ENCODE measurements around the gene RPTOR. TPM values are rescaled to one million over a fixed set of nuclear protein-coding genes. Genes with fewer than 3 reads are reported as not detected.
A peak's percentile ranks its signal among the peaks of the same experiment; 100 is the strongest.

The RPTOR gene
- total RNA-seq, 1 experiment from 2014 or later, result 25.1 TPM

DNA sequence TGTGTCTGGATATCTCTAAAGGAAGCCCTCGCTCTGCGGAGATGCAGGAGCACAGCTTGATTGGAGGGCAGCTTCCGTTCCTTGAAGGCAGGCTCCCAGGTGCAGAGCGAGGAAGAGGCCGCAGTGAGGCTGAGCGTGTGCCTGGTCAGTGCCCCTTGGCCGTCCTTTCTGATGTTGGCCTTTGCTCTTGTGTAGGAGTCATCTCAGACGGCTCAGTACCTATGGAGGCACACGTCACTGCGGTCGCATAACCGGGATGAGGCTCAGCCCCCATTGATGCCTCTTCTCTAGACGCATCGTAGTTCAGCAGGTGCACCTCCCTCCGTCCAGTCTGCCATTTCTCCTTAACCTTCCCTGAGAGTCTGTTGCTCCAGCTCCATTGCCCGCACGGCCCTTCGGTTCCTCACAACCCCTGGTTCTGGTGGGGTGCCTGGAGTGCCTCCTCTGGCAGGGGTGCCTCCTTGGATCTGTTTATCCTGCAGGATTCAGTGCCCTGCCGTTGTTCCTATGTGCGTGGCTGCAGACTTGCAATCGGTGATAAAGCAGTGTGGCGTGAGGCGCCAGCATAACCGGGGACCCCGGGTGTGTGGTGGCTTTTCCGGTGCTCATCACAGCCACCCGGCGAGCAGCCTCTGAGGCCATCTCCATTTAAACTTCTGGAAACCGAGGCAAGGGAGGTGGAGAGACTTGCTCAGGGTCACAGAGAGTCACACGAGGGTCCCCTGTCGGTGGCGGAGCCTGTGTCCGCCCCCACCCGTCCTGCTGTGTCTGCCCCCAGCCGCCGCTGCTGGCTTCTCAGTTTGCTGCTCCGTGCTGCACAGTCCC is 258.2 kb downstream of the RPTOR start:
- Histone ChIP-seq H3K79me2 (ENCODE audit: insufficient read depth, low read length) (no peaks in the 10 kb centered on the region), H3K27ac (ENCODE audit: insufficient read length, low read depth, low read length) (no peak overlapping the region), H2AFZ (ENCODE audit: low read length) (no peak overlapping the region), H3T11ph (ENCODE audit: low read length) (no peak overlapping the region), H3K14ac (ENCODE audit: insufficient read depth, low read length) (no peak overlapping the region), H2BK12ac (ENCODE audit: insufficient read length, low read depth, low read length) (no peak overlapping the region), H4K5ac (ENCODE audit: insufficient read length, low read depth, low read length) (no peak overlapping the region), H3K79me1 (ENCODE audit: insufficient read depth, low read depth, low read length, poor library complexity, severe bottlenecking) (no peaks in the 10 kb centered on the region), H3K23ac (ENCODE audit: insufficient read length, low read depth, low read length) (no peak overlapping the region), H4K20me1 (ENCODE audit: control insufficient read depth, insufficient read depth, insufficient read length) (no peaks in the 10 kb centered on the region), H2BK20ac (ENCODE audit: low read depth, low read length, poor library complexity, severe bottlenecking) (no peak overlapping the region), H4K91ac (ENCODE audit: insufficient read length, low read depth, low read length) (no peak overlapping the region), H3K4ac (ENCODE audit: low read depth, low read length) (no peak overlapping the region), H3K4me1 (ENCODE audit: insufficient read depth, low read length) (no peaks in the 10 kb centered on the region), H3K56ac (ENCODE audit: insufficient read length, low read depth, low read length) (no peak overlapping the region), H3K9ac (ENCODE audit: extremely low read depth, insufficient read length, low read length) (no peak overlapping the region), H3K18ac (ENCODE audit: insufficient read length, low read depth, low read length) (no peak overlapping the region), H2BK15ac (ENCODE audit: low read depth, low read length) (no peak overlapping the region), H3K4me2 (ENCODE audit: insufficient read depth, insufficient read length, low read length) (no peak overlapping the region), H2BK5ac (ENCODE audit: insufficient read length, low read length) (no peak overlapping the region), H3K9me3 (ENCODE audit: control insufficient read depth, low read depth, low read length) (no peaks in the 10 kb centered on the region), H3K23me2 (ENCODE audit: insufficient read length, low read depth, low read length, poor library complexity, severe bottlenecking) (no peaks in the 10 kb centered on the region), H4K8ac (replicated peaks; ENCODE audit: insufficient read length, low read depth, low read length) (no peak overlapping the region), H2AK5ac (ENCODE audit: insufficient read length, low read length) (no peak overlapping the region), H3K27me3 (ENCODE audit: insufficient read depth, low read length) (no peaks in the 10 kb centered on the region), H2BK120ac (ENCODE audit: low read depth, low read length, poor library complexity, severe bottlenecking) (no peak overlapping the region)
- no peaks in the 10 kb centered on the region for H3K27me3 Mint-ChIP-seq (ENCODE audit: low read depth)
- no CpG with 5 or more reads among the region's 37 CpGs for WGBS (ENCODE audit: extremely low coverage, insufficient read length, low lambda C conversion rate)
- H3K36me3 Mint-ChIP-seq (ENCODE audit: insufficient read depth in 1 of 3, low read depth in 3 of 3), result peaks cover 14 to 23% (median 14%) of the 10 kb centered on the region in 3 experiments
- H3K27ac Mint-ChIP-seq, result peak overlapping the region in 1 of 3 experiments; percentile 17; a peak in 2 of 7 replicates
- peaks cover 20 to 27% of the 10 kb centered on the region in 2 experiments for H3K4me1 Mint-ChIP-seq
- no peak overlapping the region for H3K4me3 Mint-ChIP-seq
- peaks cover 15 to 17% of the 10 kb centered on the region in 2 experiments for H3K9me3 Mint-ChIP-seq
- TF ChIP-seq, protein P1, sequence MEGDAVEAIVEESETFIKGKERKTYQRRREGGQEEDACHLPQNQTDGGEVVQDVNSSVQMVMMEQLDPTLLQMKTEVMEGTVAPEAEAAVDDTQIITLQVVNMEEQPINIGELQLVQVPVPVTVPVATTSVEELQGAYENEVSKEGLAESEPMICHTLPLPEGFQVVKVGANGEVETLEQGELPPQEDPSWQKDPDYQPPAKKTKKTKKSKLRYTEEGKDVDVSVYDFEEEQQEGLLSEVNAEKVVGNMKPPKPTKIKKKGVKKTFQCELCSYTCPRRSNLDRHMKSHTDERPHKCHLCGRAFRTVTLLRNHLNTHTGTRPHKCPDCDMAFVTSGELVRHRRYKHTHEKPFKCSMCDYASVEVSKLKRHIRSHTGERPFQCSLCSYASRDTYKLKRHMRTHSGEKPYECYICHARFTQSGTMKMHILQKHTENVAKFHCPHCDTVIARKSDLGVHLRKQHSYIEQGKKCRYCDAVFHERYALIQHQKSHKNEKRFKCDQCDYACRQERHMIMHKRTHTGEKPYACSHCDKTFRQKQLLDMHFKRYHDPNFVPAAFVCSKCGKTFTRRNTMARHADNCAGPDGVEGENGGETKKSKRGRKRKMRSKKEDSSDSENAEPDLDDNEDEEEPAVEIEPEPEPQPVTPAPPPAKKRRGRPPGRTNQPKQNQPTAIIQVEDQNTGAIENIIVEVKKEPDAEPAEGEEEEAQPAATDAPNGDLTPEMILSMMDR (conservative IDR thresholded peaks at IDR 0.05), result no peak
- peak; percentile 29 for DNase-seq

Measured in H9 (cell line).